COR-L47 (cell line): ENCODE data around the gene AHNAK2.
"Not testable (repeated sequence)": the region's sequence is repeated elsewhere in the genome, so short reads cannot be mapped to it uniquely, and the experiment has no call there.

Experiments used
- DNase-seq: peaks from one replicate; lab custom pipeline; 2025; lab: John Stamatoyannopoulos, UW

The AHNAK2 gene

GRCh38 chr14:104925855-104926609, 52.1 kb downstream of the AHNAK2 start:
- DNase-seq = no peak

GRCh38 chr14:104925214-104925854, 52.8 kb downstream of the AHNAK2 start:
- no peak for DNase-seq

- DNase-seq = no peak
Measured at GRCh38 chr14:104924421-104925213, 53.6 kb downstream of the AHNAK2 start, which contains the start of gene PLD4. Gene PLD4, plus strand, starts transcription at chr14:104924879. Its CDS starts 2,262 bp downstream, at chr14:104927141.

- DNase-seq = no peak
Measured at GRCh38 chr14:104923640-104924420, 54.3 kb downstream of the AHNAK2 start.

- DNase-seq = no peak
Measured at GRCh38 chr14:104919993-104920315, 58.2 kb downstream of the AHNAK2 start.

- not testable (repeated sequence) for DNase-seq
Measured at GRCh38 chr14:104919152-104919992, 58.8 kb downstream of the AHNAK2 start.

- no peak for DNase-seq
Measured at GRCh38 chr14:104917993-104918392, 60.2 kb downstream of the AHNAK2 start.

GRCh38 chr14:104917116-104917515, 61.1 kb downstream of the AHNAK2 start:
- no peak for DNase-seq

GRCh38 chr14:104913435-104913834, 64.7 kb downstream of the AHNAK2 start:
- no peak for DNase-seq

GRCh38 chr14:104912053-104912452, 66.1 kb downstream of the AHNAK2 start:
- no peak for DNase-seq

GRCh38 chr14:104908303-104908702, 69.9 kb downstream of the AHNAK2 start:
- DNase-seq = no peak

GRCh38 chr14:104905579-104905933, 72.6 kb downstream of the AHNAK2 start:
- DNase-seq = not testable (repeated sequence)

GRCh38 chr14:104904650-104905578, 73.3 kb downstream of the AHNAK2 start:
- DNase-seq = peak; percentile 25

GRCh38 chr14:104903990-104904389, 74.2 kb downstream of the AHNAK2 start:
- DNase-seq = no peak

GRCh38 chr14:104900639-104901512, 77.3 kb downstream of the AHNAK2 start:
- no peak for DNase-seq

GRCh38 chr14:104899781-104900180, 78.4 kb downstream of the AHNAK2 start:
- no peak for DNase-seq

- no peak for DNase-seq
Measured at GRCh38 chr14:104898870-104899510, 79.2 kb downstream of the AHNAK2 start.

- DNase-seq = no peak
Measured at GRCh38 chr14:104898195-104898558, 80.0 kb downstream of the AHNAK2 start.
